ENCODE data around the gene PRPF6.

DNA sequence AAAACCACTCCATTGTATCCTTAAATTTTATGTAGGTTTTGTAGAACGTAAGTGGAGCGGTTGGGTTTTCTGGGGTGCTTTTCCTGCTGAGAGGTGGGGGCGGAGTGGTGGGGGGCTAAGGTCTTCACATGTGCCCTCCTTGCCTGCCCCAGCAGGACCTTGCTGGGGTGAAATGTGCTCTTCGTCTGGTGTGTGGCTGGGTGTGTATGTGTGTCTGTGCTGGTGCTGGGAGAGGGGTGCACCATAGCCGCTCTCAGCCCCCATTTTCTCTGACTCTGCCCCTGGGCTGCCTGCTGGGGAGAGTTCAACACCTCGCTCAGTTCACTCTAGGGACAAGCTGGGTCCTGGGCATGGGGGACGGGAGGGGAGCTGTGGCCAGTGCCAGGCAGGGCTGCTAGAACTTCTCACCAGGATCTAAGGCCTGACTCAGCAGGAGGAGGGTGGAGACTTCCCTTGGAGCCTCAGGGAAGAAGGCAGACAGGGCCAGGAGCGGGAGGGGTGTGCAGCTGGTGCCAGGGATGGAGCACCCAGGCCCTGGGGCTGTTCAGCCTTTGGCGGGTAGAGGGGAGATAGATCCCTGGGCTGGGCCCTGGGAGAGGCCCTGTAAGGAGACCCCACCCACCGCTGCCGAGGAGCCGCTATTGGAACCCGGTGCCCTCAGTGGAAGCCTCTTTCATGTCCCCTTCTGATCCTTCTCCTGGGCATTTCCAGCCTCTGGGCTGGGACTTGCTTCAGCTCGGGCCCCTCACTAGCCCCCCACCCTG is 63.7 kb downstream of the PRPF6 start:
- TF ChIP-seq, protein P1, sequence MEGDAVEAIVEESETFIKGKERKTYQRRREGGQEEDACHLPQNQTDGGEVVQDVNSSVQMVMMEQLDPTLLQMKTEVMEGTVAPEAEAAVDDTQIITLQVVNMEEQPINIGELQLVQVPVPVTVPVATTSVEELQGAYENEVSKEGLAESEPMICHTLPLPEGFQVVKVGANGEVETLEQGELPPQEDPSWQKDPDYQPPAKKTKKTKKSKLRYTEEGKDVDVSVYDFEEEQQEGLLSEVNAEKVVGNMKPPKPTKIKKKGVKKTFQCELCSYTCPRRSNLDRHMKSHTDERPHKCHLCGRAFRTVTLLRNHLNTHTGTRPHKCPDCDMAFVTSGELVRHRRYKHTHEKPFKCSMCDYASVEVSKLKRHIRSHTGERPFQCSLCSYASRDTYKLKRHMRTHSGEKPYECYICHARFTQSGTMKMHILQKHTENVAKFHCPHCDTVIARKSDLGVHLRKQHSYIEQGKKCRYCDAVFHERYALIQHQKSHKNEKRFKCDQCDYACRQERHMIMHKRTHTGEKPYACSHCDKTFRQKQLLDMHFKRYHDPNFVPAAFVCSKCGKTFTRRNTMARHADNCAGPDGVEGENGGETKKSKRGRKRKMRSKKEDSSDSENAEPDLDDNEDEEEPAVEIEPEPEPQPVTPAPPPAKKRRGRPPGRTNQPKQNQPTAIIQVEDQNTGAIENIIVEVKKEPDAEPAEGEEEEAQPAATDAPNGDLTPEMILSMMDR (IDR thresholded peaks at IDR 0.05), result no peak
- TF ChIP-seq POLR2A (IDR thresholded peaks at IDR 0.05), result no peak
